IMR-90 (cell line): Measurements from ENCODE around the gene EMC8. TPM values are rescaled to one million over a fixed set of nuclear protein-coding genes. Genes with fewer than 3 reads are reported as not detected.

ENCODE experiments used
- ATAC-seq: fragments of 200-7000 bp; cut with Tn5 transposase; 2 replicates; pipeline ENCODE4 v1.9.1; 2020; ENCODE audit warnings: low read depth, mild to moderate bottlenecking, moderate library complexity
- BruUV-seq: library from RNA; stranded (reverse); fragments of 400-500 nt; replicated peaks from 2 replicates; lab custom pipeline; 2021; lab: Mats Ljungman, UMichigan
- CTCF ChIA-PET: fragments of 300-600 bp; formaldehyde crosslinking; extraction: SDS; loops from one replicate; lab custom pipeline; 2021; ENCODE audit warnings: antibody characterized with exemption; lab: Yijun Ruan, JAX
- POLR2A ChIA-PET: fragments of 300-600 bp; sonication (Branson Sonifier 250); formaldehyde crosslinking; loops from one replicate; lab custom pipeline; 2022; ENCODE audit warnings: antibody characterized with exemption; ENCODE audit not compliant: unreplicated experiment; lab: Charles Lee
- DNase-seq: peaks from one replicate; pipeline ENCODE4 v3.0.0; 2013
- H2AFZ ChIP-seq: replicated peaks from 2 replicates; pipeline ENCODE3; 2013; ENCODE audit warnings: low read length, mild to moderate bottlenecking; ENCODE audit not compliant: poor library complexity
- H2AK5ac ChIP-seq: 2 replicates; pipeline ENCODE4 v1.6.1; 2013; ENCODE audit warnings: low read depth, low read length, inconsistent platforms
- H2AK9ac ChIP-seq: replicated peaks from 2 replicates; pipeline ENCODE3; 2013; ENCODE audit warnings: mild to moderate bottlenecking, low read depth, low read length, moderate library complexity; ENCODE audit not compliant: poor library complexity
- H2BK120ac ChIP-seq: 2 replicates; pipeline ENCODE4 v1.6.1; 2013; ENCODE audit warnings: low read depth, low read length, inconsistent platforms
- H2BK15ac ChIP-seq: 3 replicates; pipeline ENCODE4 v1.6.1; 2013; ENCODE audit warnings: low read depth, low read length, inconsistent platforms
- H2BK20ac ChIP-seq: 2 replicates; pipeline ENCODE4 v1.6.1; 2013; ENCODE audit warnings: low read depth, mild to moderate bottlenecking, inconsistent platforms, low read length, moderate library complexity
- H2BK5ac ChIP-seq: 2 replicates; pipeline ENCODE4 v1.6.1; 2013; ENCODE audit warnings: mild to moderate bottlenecking, low read depth, low read length, inconsistent platforms; ENCODE audit not compliant: poor library complexity, severe bottlenecking
- H3K14ac ChIP-seq: replicated peaks from 2 replicates; pipeline ENCODE4 v1.6.1; 2013; ENCODE audit warnings: low read depth, low read length, inconsistent platforms
- H3K18ac ChIP-seq: 2 replicates; pipeline ENCODE4 v1.6.1; 2013; ENCODE audit warnings: low read depth, low read length, control low read depth
- H3K23ac ChIP-seq: 2 replicates; pipeline ENCODE4 v1.6.1; 2013; ENCODE audit warnings: low read depth, low read length, inconsistent platforms
- H3K27ac ChIP-seq: 2 replicates; pipeline ENCODE4 v1.5.1; 2013; ENCODE audit warnings: mild to moderate bottlenecking, control low read depth, low read length; ENCODE audit not compliant: insufficient read depth
- H3K27me3 ChIP-seq: 2 replicates; pipeline ENCODE4 v1.6.1; 2013; ENCODE audit warnings: low read length; ENCODE audit not compliant: control insufficient read depth, insufficient read depth
- H3K36me3 ChIP-seq: 2 replicates; pipeline ENCODE4 v1.6.1; 2013; ENCODE audit warnings: low read length, mixed read lengths; ENCODE audit not compliant: control insufficient read depth, insufficient read depth
- H3K4ac ChIP-seq: 2 replicates; pipeline ENCODE4 v1.6.1; 2013; ENCODE audit warnings: low read depth, low read length, inconsistent platforms
- H3K4me1 ChIP-seq: 2 replicates; pipeline ENCODE4 v1.6.1; 2013; ENCODE audit warnings: low read length, mixed read lengths; ENCODE audit not compliant: control insufficient read depth, insufficient read depth
- H3K4me2 ChIP-seq: 2 replicates; pipeline ENCODE4 v1.6.1; 2013; ENCODE audit warnings: low read depth, mild to moderate bottlenecking, control low read depth, low read length, moderate library complexity
- H3K4me3 ChIP-seq: 2 replicates; pipeline ENCODE4 v1.5.1; 2013; ENCODE audit warnings: low read depth, mild to moderate bottlenecking, control low read depth, low read length, moderate library complexity; ENCODE audit not compliant: insufficient read depth
- H3K56ac ChIP-seq: 2 replicates; pipeline ENCODE4 v1.6.1; 2013; ENCODE audit warnings: low read length, inconsistent platforms; ENCODE audit not compliant: insufficient read depth; ENCODE audit errors: extremely low read depth
- H3K79me1 ChIP-seq, 2 experiments: 2 replicates each; pipeline ENCODE4 v1.6.1; 2013; ENCODE audit warnings: low read length in 2 of 2, inconsistent platforms in 1 of 2, low read depth in 1 of 2
- H3K9ac ChIP-seq: 2 replicates; pipeline ENCODE4 v1.6.1; 2013; ENCODE audit warnings: low read depth, low read length, control low read depth
- H3K9me1 ChIP-seq: 2 replicates; pipeline ENCODE4 v1.6.1; 2013; ENCODE audit warnings: low read length, inconsistent platforms; ENCODE audit not compliant: insufficient read depth
- H3K9me3 ChIP-seq: 2 replicates; pipeline ENCODE4 v1.6.1; 2013; ENCODE audit warnings: low read length; ENCODE audit not compliant: control insufficient read depth, insufficient read depth
- H4K20me1 ChIP-seq: 2 replicates; pipeline ENCODE4 v1.6.1; 2013; ENCODE audit warnings: low read length, inconsistent platforms; ENCODE audit not compliant: insufficient read depth
- H4K5ac ChIP-seq: 2 replicates; pipeline ENCODE4 v1.6.1; 2013; ENCODE audit warnings: mild to moderate bottlenecking, low read depth, low read length, control low read depth
- H4K8ac ChIP-seq, 2 experiments: 2 replicates each; pipeline ENCODE4 v1.6.1; 2013; ENCODE audit warnings: low read depth in 2 of 2, low read length in 2 of 2, control low read depth in 1 of 2, inconsistent platforms in 1 of 2
- H4K91ac ChIP-seq: 2 replicates; pipeline ENCODE4 v1.6.1; 2013; ENCODE audit warnings: low read depth, low read length, inconsistent platforms; ENCODE audit not compliant: insufficient read depth
- BHLHE40 ChIP-seq: fragments of 150-350 bp; IDR thresholded peaks from 2 replicates; pipeline ENCODE4 v1.6.1; 2016; ENCODE audit warnings: mild to moderate bottlenecking, low read depth, low read length
- CEBPB ChIP-seq: IDR thresholded peaks from 2 replicates; pipeline ENCODE4 v1.6.1; 2012; ENCODE audit warnings: low read depth, low read length, improper control_type of control experiment
- CHD1 ChIP-seq: IDR thresholded peaks from 2 replicates; pipeline ENCODE4 v1.6.1; 2012; ENCODE audit warnings: low read depth, low read length, improper control_type of control experiment
- CTCF ChIP-seq: conservative IDR thresholded peaks from 2 replicates; pipeline ENCODE4 v1.5.1; 2012; ENCODE audit warnings: mild to moderate bottlenecking, low read depth, low read length, improper control_type of control experiment
- FOS ChIP-seq: fragments of 150-350 bp; IDR thresholded peaks from 2 replicates; pipeline ENCODE4 v1.6.1; 2016; ENCODE audit warnings: low read depth, low read length
- MAFK ChIP-seq: IDR thresholded peaks from 2 replicates; pipeline ENCODE4 v1.6.1; 2012; ENCODE audit warnings: low read depth, low read length, improper control_type of control experiment
- MAZ ChIP-seq: IDR thresholded peaks from 2 replicates; pipeline ENCODE4 v1.6.1; 2012; ENCODE audit warnings: low read depth, mild to moderate bottlenecking, low read length, improper control_type of control experiment, moderate library complexity, borderline replicate concordance
- MXI1 ChIP-seq: IDR thresholded peaks from 2 replicates; pipeline ENCODE4 v1.6.1; 2012; ENCODE audit warnings: low read depth, mild to moderate bottlenecking, low read length, moderate library complexity, borderline replicate concordance
- NFE2L2 ChIP-seq: fragments of 150-350 bp; IDR thresholded peaks from 2 replicates; pipeline ENCODE4 v1.6.1; 2016; ENCODE audit warnings: low read depth, mild to moderate bottlenecking, low read length
- POLR2A ChIP-seq: IDR thresholded peaks from 2 replicates; pipeline ENCODE4 v1.6.1; 2012; ENCODE audit warnings: mild to moderate bottlenecking, low read depth, low read length
- RAD21 ChIP-seq: IDR thresholded peaks from 2 replicates; pipeline ENCODE4 v1.6.1; 2012; ENCODE audit warnings: low read length, improper control_type of control experiment
- RCOR1 ChIP-seq: IDR thresholded peaks from 2 replicates; pipeline ENCODE4 v1.6.1; 2012; ENCODE audit warnings: mild to moderate bottlenecking, low read length, improper control_type of control experiment; ENCODE audit not compliant: insufficient replicate concordance
- RFX5 ChIP-seq: IDR thresholded peaks from 2 replicates; pipeline ENCODE4 v1.8.0; 2012; ENCODE audit warnings: low read depth, mild to moderate bottlenecking, low read length, moderate library complexity
- SMC3 ChIP-seq: fragments of 150-350 bp; IDR thresholded peaks from 2 replicates; pipeline ENCODE4 v1.6.1; 2016; ENCODE audit warnings: low read depth, mild to moderate bottlenecking, antibody characterized with exemption, low read length, moderate library complexity
- WGBS, 2 experiments: methylation state at CpG; one replicate each; pipeline versions ENCODE4 v1.1.5 to v1.1.7; 2013; ENCODE audit warnings: missing lambda C conversion rate in 2 of 2; ENCODE audit not compliant: insufficient read length in 1 of 2; ENCODE audit errors: extremely low coverage in 2 of 2; 5-methylcytosine and 5-hydroxymethylcytosine counted together
- dilution Hi-C: fragments of 300-500 bp; cut with HindIII; formaldehyde crosslinking; loops from one replicate; pipeline ENCODE4 v1.14.3; 2018; ENCODE audit warnings: low sequenced_read_pairs; ENCODE audit not compliant: unreplicated experiment
- in situ Hi-C: fragments of 300-500 bp; cut with MboI; formaldehyde crosslinking; loops from 3 replicates; pipeline ENCODE4 v1.14.3; 2019; ENCODE audit warnings: low sequenced_read_pairs, inconsistent platforms, mixed read lengths
- intact Hi-C: fragments of 100-400 bp; cut with micrococcal nuclease; formaldehyde crosslinking; loops from 2 replicates; pipeline ENCODE4 v1.10.0; 2022
- polyA plus RNA-seq, 3 experiments: library from polyadenylated mRNA; depleted of rRNA; stranded (reverse); fragments of >200 nt; gene quantifications; 2 replicates each; pipeline ENCODE4 v1.2.3, GENCODE V29; 2012; ENCODE audit warnings: low replicate concordance in 1 of 3
- total RNA-seq: library from RNA; depleted of rRNA; stranded (reverse); fragments of >200 nt; gene quantifications from 2 replicates; pipeline ENCODE4 v1.2.3, GENCODE V29; 2012
- TF ChIP-seq, protein P1 (sequence below): fragments of 150-350 bp; IDR thresholded peaks from 2 replicates; pipeline ENCODE4 v1.6.1; 2016; ENCODE audit warnings: low read depth, mild to moderate bottlenecking, low read length, moderate library complexity, borderline replicate concordance
- TF ChIP-seq, protein P2 (sequence below): fragments of 150-350 bp; IDR thresholded peaks from 2 replicates; pipeline ENCODE4 v1.6.1; 2017; ENCODE audit warnings: mild to moderate bottlenecking, antibody characterized with exemption, low read length, low read depth

The EMC8 gene
- total and polyA plus RNA-seq, 2 of the 4 experiments (the other 2 are of a cell fraction): 23.7 to 48.9 TPM

DNA sequence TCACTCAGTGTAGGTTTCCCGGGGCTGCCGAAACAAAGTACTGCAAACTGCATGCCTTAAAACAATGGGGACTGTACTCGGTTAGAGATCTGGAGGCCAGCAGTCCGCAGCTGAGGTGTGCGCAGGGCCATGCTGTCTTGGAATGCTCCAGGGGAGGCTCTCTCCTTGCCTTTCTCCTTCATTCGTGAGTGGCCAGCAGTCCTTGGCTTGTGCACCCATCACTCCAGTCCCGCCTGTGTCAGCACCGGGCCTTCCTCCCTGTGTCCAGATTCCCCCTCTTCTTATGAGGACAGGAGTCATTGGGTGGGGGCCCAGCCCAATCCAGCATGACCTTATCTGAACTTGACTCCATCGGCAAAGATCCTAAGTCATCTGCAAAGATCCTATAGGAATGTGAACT lies 43.5 kb upstream of the EMC8 start:
- no peak overlapping the region for H3K4me2 ChIP-seq
- peaks cover 5% of the 10 kb centered on the region for H3K9me3 ChIP-seq
- H3K9me1 ChIP-seq: no peaks in the 10 kb centered on the region
- H3K23ac ChIP-seq: no peak overlapping the region
- H3K4me3 ChIP-seq: no peak overlapping the region
- H4K8ac ChIP-seq: no peak overlapping the region
- ATAC-seq (no peak), DNase-seq (no peak)
- no peak overlapping the region for H3K14ac ChIP-seq
- TF ChIP-seq MAFK: no peak
- no peak for TF ChIP-seq BHLHE40
- no peak for TF ChIP-seq CEBPB
- TF ChIP-seq, protein P1, sequence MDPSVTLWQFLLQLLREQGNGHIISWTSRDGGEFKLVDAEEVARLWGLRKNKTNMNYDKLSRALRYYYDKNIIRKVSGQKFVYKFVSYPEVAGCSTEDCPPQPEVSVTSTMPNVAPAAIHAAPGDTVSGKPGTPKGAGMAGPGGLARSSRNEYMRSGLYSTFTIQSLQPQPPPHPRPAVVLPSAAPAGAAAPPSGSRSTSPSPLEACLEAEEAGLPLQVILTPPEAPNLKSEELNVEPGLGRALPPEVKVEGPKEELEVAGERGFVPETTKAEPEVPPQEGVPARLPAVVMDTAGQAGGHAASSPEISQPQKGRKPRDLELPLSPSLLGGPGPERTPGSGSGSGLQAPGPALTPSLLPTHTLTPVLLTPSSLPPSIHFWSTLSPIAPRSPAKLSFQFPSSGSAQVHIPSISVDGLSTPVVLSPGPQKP: no peak
- TF ChIP-seq, protein P2, sequence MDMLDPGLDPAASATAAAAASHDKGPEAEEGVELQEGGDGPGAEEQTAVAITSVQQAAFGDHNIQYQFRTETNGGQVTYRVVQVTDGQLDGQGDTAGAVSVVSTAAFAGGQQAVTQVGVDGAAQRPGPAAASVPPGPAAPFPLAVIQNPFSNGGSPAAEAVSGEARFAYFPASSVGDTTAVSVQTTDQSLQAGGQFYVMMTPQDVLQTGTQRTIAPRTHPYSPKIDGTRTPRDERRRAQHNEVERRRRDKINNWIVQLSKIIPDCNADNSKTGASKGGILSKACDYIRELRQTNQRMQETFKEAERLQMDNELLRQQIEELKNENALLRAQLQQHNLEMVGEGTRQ: no peak
- TF ChIP-seq CTCF: no peak
- no peak for TF ChIP-seq SMC3
- TF ChIP-seq CHD1: no peak
- TF ChIP-seq POLR2A: no peak
- TF ChIP-seq RAD21: no peak
- no peak for TF ChIP-seq FOS
- TF ChIP-seq MAZ: no peak
- TF ChIP-seq NFE2L2: no peak
- no peak for TF ChIP-seq RFX5
- no peak for TF ChIP-seq RCOR1
- no peak for TF ChIP-seq MXI1
- POLR2A ChIA-PET: no interaction called here
- dilution Hi-C loops: no loop called here
- no peak overlapping the region for H3K9ac ChIP-seq
- CTCF ChIA-PET: no interaction called here
- no peaks in the 10 kb centered on the region for H3K36me3 ChIP-seq
- H2BK15ac ChIP-seq: no peak overlapping the region
- no peak overlapping the region for H2BK5ac ChIP-seq
- in situ Hi-C loops: no loop called here
- no peak overlapping the region for H2AFZ ChIP-seq
- H2AK9ac ChIP-seq: no peak overlapping the region
- peaks cover 75% of the 10 kb centered on the region for H3K27me3 ChIP-seq
- H2AK5ac ChIP-seq: no peak overlapping the region
- no peaks in the 10 kb centered on the region; the same call in 1 of the 2 replicates for H3K4me1 ChIP-seq
- BruUV-seq: no TSS peak
- no peak overlapping the region for H2BK120ac ChIP-seq
- no peaks in the 10 kb centered on the region for H3K79me1 ChIP-seq
- no peaks in the 10 kb centered on the region for H4K20me1 ChIP-seq
- H3K18ac ChIP-seq: no peak overlapping the region
- no peak overlapping the region for H3K56ac ChIP-seq
- no peak overlapping the region for H2BK20ac ChIP-seq
- H4K5ac ChIP-seq: no peak overlapping the region
- H3K27ac ChIP-seq: no peak overlapping the region
- no peak overlapping the region for H3K4ac ChIP-seq
- H4K91ac ChIP-seq: no peak overlapping the region
- WGBS, 2 experiments: 81% methylated on average over 5 of the region's 9 CpGs; no CpG with 5 or more reads in 1 of the 2 experiments
- intact Hi-C loops: no loop called here
